Trophoblast cell (in vitro differentiated cells and primary cell): Measurements from ENCODE around the gene FAM110A.
"Not testable (repeated sequence)": the region's sequence is repeated elsewhere in the genome, so short reads cannot be mapped to it uniquely, and the experiment has no call there.

Experiments
- DNase-seq, 2 donors: peaks; one replicate each; pipeline ENCODE4 v3.0.0-alpha.2; 2016
- H2AFZ ChIP-seq: 2 replicates; pipeline ENCODE4 v1.6.1; 2013; ENCODE audit warnings: low read length, moderate library complexity, mild to moderate bottlenecking; ENCODE audit not compliant: insufficient read depth, poor library complexity
- H2AK5ac ChIP-seq: 2 replicates; pipeline ENCODE4 v1.6.1; 2013; ENCODE audit warnings: mild to moderate bottlenecking, low read length
- H2BK120ac ChIP-seq: 2 replicates; pipeline ENCODE4 v1.6.1; 2013; ENCODE audit warnings: low read length, mild to moderate bottlenecking, moderate library complexity; ENCODE audit not compliant: insufficient read depth, poor library complexity
- H2BK12ac ChIP-seq: 2 replicates; pipeline ENCODE4 v1.6.1; 2013; ENCODE audit warnings: mild to moderate bottlenecking, low read length, moderate library complexity
- H2BK5ac ChIP-seq: 2 replicates; pipeline ENCODE4 v1.6.1; 2013; ENCODE audit warnings: low read length, low read depth, moderate library complexity, mild to moderate bottlenecking; ENCODE audit not compliant: poor library complexity
- H3K14ac ChIP-seq: 2 replicates; pipeline ENCODE4 v1.6.1; 2013; ENCODE audit warnings: mild to moderate bottlenecking, low read length
- H3K18ac ChIP-seq: 2 replicates; pipeline ENCODE4 v1.6.1; 2013; ENCODE audit warnings: mild to moderate bottlenecking, low read length
- H3K23ac ChIP-seq: 2 replicates; pipeline ENCODE4 v1.6.1; 2013; ENCODE audit warnings: low read length
- H3K27ac ChIP-seq: 2 replicates; pipeline ENCODE4 v1.5.1; 2013; ENCODE audit warnings: low read depth, mild to moderate bottlenecking, inconsistent platforms, low read length, moderate library complexity
- H3K27me3 ChIP-seq: 2 replicates; pipeline ENCODE4 v1.6.1; 2013; ENCODE audit warnings: inconsistent platforms, mild to moderate bottlenecking, low read length, moderate library complexity; ENCODE audit not compliant: insufficient read depth
- H3K36me3 ChIP-seq, 2 experiments: 1 replicate in 1 of 2; 2 replicates in 1 of 2; pipeline ENCODE4 v1.6.1; 2013; ENCODE audit warnings: low read length in 2 of 2, mild to moderate bottlenecking in 2 of 2, moderate library complexity in 1 of 2; ENCODE audit not compliant: insufficient read depth in 2 of 2, control insufficient read depth in 1 of 2
- H3K4ac ChIP-seq: 2 replicates; pipeline ENCODE4 v1.6.1; 2013; ENCODE audit warnings: low read depth, mild to moderate bottlenecking, low read length, moderate library complexity
- H3K4me1 ChIP-seq, 2 experiments: 1 replicate in 1 of 2; 2 replicates in 1 of 2; pipeline ENCODE4 v1.6.1; 2013; ENCODE audit warnings: low read length in 2 of 2, mild to moderate bottlenecking in 2 of 2, moderate library complexity in 1 of 2; ENCODE audit not compliant: insufficient read depth in 2 of 2, control insufficient read depth in 1 of 2
- H3K4me2 ChIP-seq: 2 replicates; pipeline ENCODE4 v1.6.1; 2013; ENCODE audit warnings: inconsistent platforms, mild to moderate bottlenecking, low read length, moderate library complexity
- H3K4me3 ChIP-seq: 2 replicates; pipeline ENCODE4 v1.5.1; 2013; ENCODE audit warnings: mild to moderate bottlenecking, low read depth, low read length, inconsistent platforms
- H3K79me1 ChIP-seq: one replicate; pipeline ENCODE4 v1.6.1; 2013; ENCODE audit warnings: low read length
- H3K79me2 ChIP-seq: 2 replicates; pipeline ENCODE4 v1.6.1; 2013; ENCODE audit warnings: low read length, mild to moderate bottlenecking; ENCODE audit not compliant: control insufficient read depth, insufficient read depth, poor library complexity
- H3K9ac ChIP-seq: 2 replicates; pipeline ENCODE4 v1.6.1; 2013; ENCODE audit warnings: mild to moderate bottlenecking, low read length
- H3K9me3 ChIP-seq: 2 replicates; pipeline ENCODE4 v1.6.1; 2013; ENCODE audit warnings: low read depth, mild to moderate bottlenecking, control low read depth, inconsistent platforms, low read length; ENCODE audit not compliant: insufficient read depth
- H4K12ac ChIP-seq: 2 replicates; pipeline ENCODE4 v1.6.1; 2013; ENCODE audit warnings: low read depth, mild to moderate bottlenecking, low read length, moderate library complexity
- H4K8ac ChIP-seq: 2 replicates; pipeline ENCODE4 v1.6.1; 2013; ENCODE audit warnings: low read depth, mild to moderate bottlenecking, low read length, moderate library complexity
- H4K91ac ChIP-seq: one replicate; pipeline ENCODE4 v1.6.1; 2013; ENCODE audit warnings: low read depth, mild to moderate bottlenecking, low read length, moderate library complexity
- WGBS: extraction: QIAGEN DNeasy Blood & Tissue Kit; methylation state at CpG from one replicate; pipeline ENCODE4 v1.1.7; 2013; ENCODE audit warnings: missing lambda C conversion rate; ENCODE audit not compliant: insufficient read length, insufficient coverage; ENCODE audit errors: extremely low coverage; 5-methylcytosine and 5-hydroxymethylcytosine counted together

Gene FAM110A

GRCh38 chr20:845941-846893 is 12.7 kb downstream of the FAM110A start:
- no CpG with 5 or more reads among the region's 11 CpGs for WGBS
- no peak for DNase-seq
- peaks cover 9 to 17% of the 10 kb centered on the region in 2 experiments for H3K36me3 ChIP-seq
- no peak overlapping the region for H3K14ac ChIP-seq
- H3K27ac ChIP-seq: no peak overlapping the region
- H3K9ac ChIP-seq: no peak overlapping the region
- H3K27me3 ChIP-seq: no peaks in the 10 kb centered on the region
- no peak overlapping the region for H4K12ac ChIP-seq
- no peak overlapping the region for H3K18ac ChIP-seq
- H3K79me2 ChIP-seq: peaks cover 15% of the 10 kb centered on the region
- H4K91ac ChIP-seq: no peak overlapping the region
- no peak overlapping the region for H4K8ac ChIP-seq
- H3K4me1 ChIP-seq: peaks cover 32 to 34% of the 10 kb centered on the region in 2 experiments
- no peak overlapping the region for H3K4me3 ChIP-seq
- H2BK5ac ChIP-seq: no peak overlapping the region
- H3K4me2 ChIP-seq: no peak overlapping the region
- peaks cover 14% of the 10 kb centered on the region for H3K79me1 ChIP-seq
- no peak overlapping the region for H2BK12ac ChIP-seq
- H2AK5ac ChIP-seq: no peak overlapping the region
- no peak overlapping the region for H2BK120ac ChIP-seq
- no peak overlapping the region for H3K23ac ChIP-seq
- no peaks in the 10 kb centered on the region for H3K9me3 ChIP-seq
- H2AFZ ChIP-seq: no peak overlapping the region
- no peak overlapping the region for H3K4ac ChIP-seq

GRCh38 chr20:846894-847278 is 13.4 kb downstream of the FAM110A start:
- no peak for DNase-seq
- Histone ChIP-seq H2BK12ac (no peak overlapping the region), H3K4me2 (no peak overlapping the region), H3K14ac (no peak overlapping the region), H4K91ac (no peak overlapping the region), H3K9ac (no peak overlapping the region), H2BK5ac (no peak overlapping the region), H3K79me1 (peaks cover 8% of the 10 kb centered on the region), H3K4ac (no peak overlapping the region), H3K4me3 (no peak overlapping the region), H3K23ac (no peak overlapping the region), H3K27ac (no peak overlapping the region), H4K8ac (no peak overlapping the region), H2AK5ac (no peak overlapping the region), H2AFZ (no peak overlapping the region), H3K18ac (no peak overlapping the region), H3K79me2 (peaks cover 10% of the 10 kb centered on the region), H2BK120ac (no peak overlapping the region), H3K36me3 (peaks cover 9 to 17% of the 10 kb centered on the region in 2 experiments), H3K27me3 (no peaks in the 10 kb centered on the region), H3K9me3 (no peaks in the 10 kb centered on the region), H3K4me1 (peaks cover 28 to 31% of the 10 kb centered on the region in 2 experiments), H4K12ac (no peak overlapping the region)
- no CpG with 5 or more reads among the region's 7 CpGs for WGBS

- H3K79me2 ChIP-seq: peaks cover 6% of the 10 kb centered on the region
- no peak overlapping the region for H3K27ac ChIP-seq
- H2AFZ ChIP-seq: no peak overlapping the region
- no peak overlapping the region for H4K12ac ChIP-seq
- no peaks in the 10 kb centered on the region for H3K9me3 ChIP-seq
- H2BK120ac ChIP-seq: no peak overlapping the region
- no peak for DNase-seq
- no peak overlapping the region for H3K4ac ChIP-seq
- no peak overlapping the region for H3K4me3 ChIP-seq
- no peak overlapping the region for H2BK12ac ChIP-seq
- H4K91ac ChIP-seq: no peak overlapping the region
- no peak overlapping the region for H3K14ac ChIP-seq
- no peak overlapping the region for H2BK5ac ChIP-seq
- H3K79me1 ChIP-seq: peaks cover 5% of the 10 kb centered on the region
- H3K4me1 ChIP-seq: peaks cover 19 to 25% of the 10 kb centered on the region in 2 experiments
- H3K23ac ChIP-seq: no peak overlapping the region
- H2AK5ac ChIP-seq: no peak overlapping the region
- no peaks in the 10 kb centered on the region for H3K27me3 ChIP-seq
- H3K18ac ChIP-seq: no peak overlapping the region
- peaks cover 9 to 17% of the 10 kb centered on the region in 2 experiments for H3K36me3 ChIP-seq
- no CpG with 5 or more reads among the region's 5 CpGs for WGBS
- no peak overlapping the region for H3K9ac ChIP-seq
- H4K8ac ChIP-seq: no peak overlapping the region
- H3K4me2 ChIP-seq: no peak overlapping the region
Observed at GRCh38 chr20:848193-848592, 14.7 kb downstream of the FAM110A start.

- H2AK5ac ChIP-seq, H3K4me3 ChIP-seq, H3K9me3 ChIP-seq, H3K18ac ChIP-seq, H4K91ac ChIP-seq, DNase-seq, H3K23ac ChIP-seq, H3K9ac ChIP-seq, H3K4ac ChIP-seq, H3K79me1 ChIP-seq, H2BK12ac ChIP-seq, H4K8ac ChIP-seq, H3K27ac ChIP-seq, H3K4me2 ChIP-seq, H2AFZ ChIP-seq, H2BK5ac ChIP-seq, H4K12ac ChIP-seq, H3K14ac ChIP-seq, H2BK120ac ChIP-seq, H3K79me2 ChIP-seq, H3K27me3 ChIP-seq: not testable (repeated sequence)
- Histone ChIP-seq H3K36me3 (peaks cover 9 to 17% of the 10 kb centered on the region in 2 experiments), H3K4me1 (peaks cover 16 to 23% of the 10 kb centered on the region in 2 experiments)
- WGBS: no CpG with 5 or more reads among the region's 8 CpGs
Observed at GRCh38 chr20:848731-849130, 15.2 kb downstream of the FAM110A start.
